ENCODE data around the gene KRTAP10-4. TPM values are rescaled to one million over a fixed set of nuclear protein-coding genes. Genes with fewer than 3 reads are reported as not detected.
A peak's percentile ranks its signal among the peaks of the same experiment; 100 is the strongest.

Gene KRTAP10-4
- total and polyA plus RNA-seq, 7 donors = not detected

DNA sequence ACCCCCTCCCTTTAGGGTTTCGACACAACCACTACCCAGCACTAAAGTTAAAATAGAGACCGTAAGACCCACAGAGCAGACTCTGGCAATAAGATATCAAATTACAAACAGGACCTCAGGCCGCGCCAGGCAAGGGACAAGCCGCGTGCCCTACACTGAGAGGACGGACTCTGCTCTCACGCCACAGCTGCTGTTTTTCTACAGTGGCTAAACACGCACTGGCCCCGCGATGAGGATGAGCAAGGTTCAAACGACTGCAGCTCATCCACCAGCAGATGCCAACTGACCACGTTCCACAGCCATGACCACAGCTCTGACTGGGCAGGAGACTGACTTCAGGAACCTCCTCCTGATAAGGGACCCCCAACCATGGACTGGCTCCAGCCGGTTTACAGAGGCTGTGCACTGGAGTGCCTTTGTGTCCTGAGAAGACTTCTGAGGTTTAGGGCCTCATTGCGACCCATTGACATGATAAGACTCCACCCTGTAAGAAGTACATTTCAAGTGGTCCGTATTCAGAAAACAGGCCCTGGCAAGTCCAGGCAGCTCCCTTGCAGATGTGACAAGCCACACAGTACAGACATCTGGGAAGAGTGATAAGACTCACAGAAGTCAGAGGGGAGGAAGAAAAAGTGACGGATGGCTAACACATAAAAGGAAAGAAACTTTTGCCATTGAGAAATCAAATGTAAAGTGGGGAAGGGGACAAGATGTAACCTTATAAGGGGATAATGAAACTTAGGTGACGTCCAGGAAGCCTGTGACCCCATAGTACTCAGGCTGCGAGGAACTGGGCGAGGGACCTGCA is 20.3 kb downstream of the KRTAP10-4 start:
- H3K4me3 ChIP-seq = no peak overlapping the region
- H3K27me3 ChIP-seq (ENCODE audit: insufficient read depth in 3 of 3, low read length in 2 of 3) = peaks cover 0 to 59% (median 11%) of the 10 kb centered on the region in 3 donors
- no peak overlapping the region for H3K27ac ChIP-seq
- TF ChIP-seq, protein P1, sequence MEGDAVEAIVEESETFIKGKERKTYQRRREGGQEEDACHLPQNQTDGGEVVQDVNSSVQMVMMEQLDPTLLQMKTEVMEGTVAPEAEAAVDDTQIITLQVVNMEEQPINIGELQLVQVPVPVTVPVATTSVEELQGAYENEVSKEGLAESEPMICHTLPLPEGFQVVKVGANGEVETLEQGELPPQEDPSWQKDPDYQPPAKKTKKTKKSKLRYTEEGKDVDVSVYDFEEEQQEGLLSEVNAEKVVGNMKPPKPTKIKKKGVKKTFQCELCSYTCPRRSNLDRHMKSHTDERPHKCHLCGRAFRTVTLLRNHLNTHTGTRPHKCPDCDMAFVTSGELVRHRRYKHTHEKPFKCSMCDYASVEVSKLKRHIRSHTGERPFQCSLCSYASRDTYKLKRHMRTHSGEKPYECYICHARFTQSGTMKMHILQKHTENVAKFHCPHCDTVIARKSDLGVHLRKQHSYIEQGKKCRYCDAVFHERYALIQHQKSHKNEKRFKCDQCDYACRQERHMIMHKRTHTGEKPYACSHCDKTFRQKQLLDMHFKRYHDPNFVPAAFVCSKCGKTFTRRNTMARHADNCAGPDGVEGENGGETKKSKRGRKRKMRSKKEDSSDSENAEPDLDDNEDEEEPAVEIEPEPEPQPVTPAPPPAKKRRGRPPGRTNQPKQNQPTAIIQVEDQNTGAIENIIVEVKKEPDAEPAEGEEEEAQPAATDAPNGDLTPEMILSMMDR (IDR thresholded peaks at IDR 0.05) = no peak
- intact Hi-C loops (cut with DNase I) = no loop called here
- no peaks in the 10 kb centered on the region for H3K36me3 ChIP-seq (ENCODE audit: insufficient read depth in 1 of 2, low read depth in 1 of 2)
- DNase-seq = peak in 1 of 2 donors; percentile 35
- WGBS, 3 donors = 32 to 39% (median 34%) methylated on average over 20 of the region's 20 CpGs
- H3K4me1 ChIP-seq = no peaks in the 10 kb centered on the region
- H3K9me3 ChIP-seq = no peaks in the 10 kb centered on the region
- ATAC-seq = peak in 2 of 4 donors; percentile 44 to 68

DNA sequence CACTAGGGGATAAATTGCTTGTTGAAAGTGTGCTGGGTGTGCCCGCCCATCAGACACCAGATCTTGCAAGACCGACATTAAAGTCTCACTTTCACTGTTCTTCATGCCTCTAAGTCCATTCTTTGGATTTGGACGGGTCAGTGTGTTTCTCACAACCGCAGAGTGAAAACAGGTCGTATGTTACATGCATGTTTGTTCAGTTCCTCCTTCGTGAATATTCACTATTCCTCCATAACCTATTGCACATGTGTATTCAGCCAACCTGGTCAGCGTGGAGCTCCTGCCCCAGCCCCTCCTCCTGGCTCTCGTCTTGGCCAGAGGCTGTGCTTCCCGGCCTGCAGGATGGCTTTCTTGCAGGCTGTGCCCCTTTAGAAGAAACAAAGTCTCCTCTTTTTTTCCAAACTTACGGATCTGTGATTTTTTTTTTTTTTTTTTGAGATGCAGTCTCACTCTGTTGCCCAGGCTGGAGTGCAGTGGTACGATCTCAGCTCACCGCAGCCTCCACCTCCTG is 20.9 kb downstream of the KRTAP10-4 start:
- DNase-seq = no peak
- intact Hi-C loops (cut with DNase I) = no loop called here
- Histone ChIP-seq H3K4me1 (no peaks in the 10 kb centered on the region), H3K9me3 (no peaks in the 10 kb centered on the region), H3K4me3 (no peak overlapping the region), H3K27ac (no peak overlapping the region), H3K27me3 (ENCODE audit: insufficient read depth in 3 of 3, low read length in 2 of 3) (peaks cover 0 to 62% (median 9%) of the 10 kb centered on the region in 3 donors), H3K36me3 (ENCODE audit: insufficient read depth in 1 of 2, low read depth in 1 of 2) (no peaks in the 10 kb centered on the region)
- WGBS, 3 donors = 73 to 85% (median 79%) methylated on average over 12 of the region's 12 CpGs
- no peak for ATAC-seq
- TF ChIP-seq, protein P1 (IDR thresholded peaks at IDR 0.05) = no peak

DNA sequence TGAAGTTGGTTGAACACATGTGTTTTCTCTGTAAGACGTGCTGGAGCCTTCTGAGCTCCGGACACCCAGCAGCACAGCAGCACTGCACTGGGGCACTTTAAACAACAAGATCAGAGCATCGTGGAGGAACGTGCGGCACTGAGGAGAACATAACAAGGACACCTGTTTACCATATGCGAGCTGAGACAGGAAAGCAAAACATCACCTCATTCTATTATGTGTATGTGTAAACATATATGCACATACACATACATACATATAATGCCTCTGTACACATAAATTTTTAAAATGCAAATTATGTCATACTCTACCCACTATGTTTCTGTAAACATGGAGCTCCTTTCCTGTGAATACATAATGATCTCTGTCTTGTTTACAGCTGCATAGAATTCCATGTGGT is 22.0 kb downstream of the KRTAP10-4 start:
- Histone ChIP-seq H3K36me3 (ENCODE audit: insufficient read depth in 1 of 2, low read depth in 1 of 2) (no peaks in the 10 kb centered on the region), H3K4me3 (no peak overlapping the region), H3K4me1 (no peaks in the 10 kb centered on the region), H3K27me3 (ENCODE audit: insufficient read depth in 3 of 3, low read length in 2 of 3) (peaks cover 0 to 62% (median 4%) of the 10 kb centered on the region in 3 donors), H3K27ac (no peak overlapping the region), H3K9me3 (no peaks in the 10 kb centered on the region)
- intact Hi-C loops (cut with DNase I) = no loop called here
- 67 to 78% (median 75%) methylated on average over 6 of the region's 6 CpGs for WGBS, 3 donors
- ATAC-seq (no peak), DNase-seq (no peak)
- TF ChIP-seq, protein P1 (IDR thresholded peaks at IDR 0.05) = no peak

DNA sequence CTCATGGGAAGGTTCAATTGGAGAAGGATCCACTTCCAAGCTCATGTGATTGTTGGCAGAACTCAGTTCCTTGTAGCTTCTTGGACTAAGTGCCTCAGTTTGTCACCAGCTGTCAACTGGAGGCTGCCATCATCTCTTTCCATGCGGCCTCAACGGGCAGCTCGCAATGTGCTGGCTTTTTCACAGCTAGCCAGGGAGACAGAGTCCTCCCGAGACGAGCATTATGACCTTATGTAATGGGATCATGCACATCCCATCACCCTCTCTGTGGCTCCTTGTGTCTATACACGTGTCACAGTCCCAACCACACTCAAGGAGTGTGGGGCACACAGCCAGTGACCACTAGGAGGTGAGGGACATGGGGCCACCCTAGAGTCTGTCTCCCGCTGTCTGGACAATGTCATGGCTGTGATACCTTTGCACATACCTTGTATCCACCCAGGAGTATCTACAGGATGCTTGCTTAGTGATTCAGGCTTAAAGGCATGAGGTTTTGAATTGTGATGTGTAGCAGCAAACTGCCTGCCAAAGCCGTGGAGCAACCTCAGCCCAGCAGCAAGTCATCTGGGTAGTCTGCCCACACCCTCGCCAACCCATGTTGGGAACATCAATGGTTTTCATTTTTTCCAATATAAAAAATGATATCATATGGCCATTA is 22.7 kb downstream of the KRTAP10-4 start:
- TF ChIP-seq, protein P1 (IDR thresholded peaks at IDR 0.05) = no peak
- H3K4me1 ChIP-seq = no peaks in the 10 kb centered on the region
- H3K4me3 ChIP-seq = no peak overlapping the region
- intact Hi-C loops (cut with DNase I) = no loop called here
- ATAC-seq = no peak
- H3K9me3 ChIP-seq = no peaks in the 10 kb centered on the region
- 49 to 67% (median 54%) methylated on average over 9 of the region's 9 CpGs for WGBS, 3 donors
- no peak overlapping the region for H3K27ac ChIP-seq
- H3K36me3 ChIP-seq (ENCODE audit: insufficient read depth in 1 of 2, low read depth in 1 of 2) = no peaks in the 10 kb centered on the region
- peaks cover 0 to 66% (median 4%) of the 10 kb centered on the region in 3 donors for H3K27me3 ChIP-seq (ENCODE audit: insufficient read depth in 3 of 3, low read length in 2 of 3)
- DNase-seq = no peak

Measured in psoas muscle (tissue), 8 donors.